Measurements from ENCODE around the gene OR6N1. TPM values are rescaled to one million over a fixed set of nuclear protein-coding genes. Genes with fewer than 3 reads are reported as not detected.

OR6N1 gene
- total and polyA plus RNA-seq, 4 donors, result not detected

- TF ChIP-seq HNF4A (conservative IDR thresholded peaks at IDR 0.05), result no peak
- no peak for TF ChIP-seq RXRA (IDR thresholded peaks at IDR 0.05)
- no peak for TF ChIP-seq REST (IDR thresholded peaks at IDR 0.05)
- TF ChIP-seq RAD21 (IDR thresholded peaks at IDR 0.05), result no peak
- TF ChIP-seq FOXA2 (IDR thresholded peaks at IDR 0.05), result no peak
- no peak for TF ChIP-seq TAF1 (conservative IDR thresholded peaks at IDR 0.05)
- no peak for TF ChIP-seq ATF3 (IDR thresholded peaks at IDR 0.05)
- no peak for TF ChIP-seq CTCF (IDR thresholded peaks at IDR 0.05; ENCODE audit: low read depth, low read length, missing input control)
- no peak for TF ChIP-seq ZBTB33 (IDR thresholded peaks at IDR 0.05)
- no peak for TF ChIP-seq JUND (IDR thresholded peaks at IDR 0.05)
- no peaks in the 10 kb centered on the region for H3K27me3 ChIP-seq (ENCODE audit: control insufficient read depth in 4 of 4, insufficient read depth in 4 of 4, low read length in 3 of 4)
- peaks cover 0 to 1% (median 0%) of the 10 kb centered on the region in 4 donors for H3K4me1 ChIP-seq (ENCODE audit: control insufficient read depth in 4 of 4, insufficient read depth in 4 of 4, low read length in 3 of 4)
- H3K36me3 ChIP-seq (ENCODE audit: control insufficient read depth in 4 of 4, insufficient read depth in 3 of 4, low read depth in 1 of 4, low read length in 3 of 4), result no peaks in the 10 kb centered on the region
- no peak overlapping the region for H3K9ac ChIP-seq (ENCODE audit: low read depth in 1 of 2, low read length in 2 of 2)
- DNase-seq (ENCODE audit: low spot score), result no peak
- no peak overlapping the region for H3K4me3 ChIP-seq (ENCODE audit: low read depth in 1 of 3, low read length in 3 of 3)
- 74% methylated on average over 3 of the region's 3 CpGs for WGBS
- H3K27ac ChIP-seq (ENCODE audit: low read depth in 1 of 2, low read length in 2 of 2), result no peak overlapping the region
- H3K9me3 ChIP-seq (ENCODE audit: control insufficient read depth in 4 of 4, low read length in 3 of 4), result no peaks in the 10 kb centered on the region
Measured at GRCh38 chr1:158728510-158729225, 43.3 kb downstream of the OR6N1 start.

- TF ChIP-seq MAX (IDR thresholded peaks at IDR 0.05), result no peak
- TF ChIP-seq NR2F2 (IDR thresholded peaks at IDR 0.05), result no peak
- Histone ChIP-seq H3K9ac (ENCODE audit: low read depth in 1 of 2, low read length in 2 of 2) (no peak overlapping the region), H3K4me1 (ENCODE audit: control insufficient read depth in 4 of 4, insufficient read depth in 4 of 4, low read length in 3 of 4) (no peaks in the 10 kb centered on the region), H3K36me3 (ENCODE audit: control insufficient read depth in 4 of 4, insufficient read depth in 3 of 4, low read depth in 1 of 4, low read length in 3 of 4) (no peaks in the 10 kb centered on the region), H3K4me3 (ENCODE audit: low read depth in 1 of 3, low read length in 3 of 3) (no peak overlapping the region), H3K27me3 (ENCODE audit: control insufficient read depth in 4 of 4, insufficient read depth in 4 of 4, low read length in 3 of 4) (peaks cover 0 to 3% (median 0%) of the 10 kb centered on the region in 4 donors), H3K9me3 (ENCODE audit: control insufficient read depth in 4 of 4, low read length in 3 of 4) (no peaks in the 10 kb centered on the region), H3K27ac (ENCODE audit: low read depth in 1 of 2, low read length in 2 of 2) (no peak overlapping the region)
- DNase-seq (ENCODE audit: low spot score), result no peak
- 85% methylated on average over 5 of the region's 5 CpGs for WGBS
Measured at GRCh38 chr1:158724442-158724841, 47.6 kb downstream of the OR6N1 start.
